Measurements from ENCODE around the gene DYNC1H1. TPM values are rescaled to one million over a fixed set of nuclear protein-coding genes. Genes with fewer than 3 reads are reported as not detected.

DYNC1H1 gene
- total RNA-seq, 1 donor from 2014 or later: 499 TPM

GRCh38 chr14:102096569-102097188, 132.3 kb downstream of the DYNC1H1 start:
- H3K4me3 ChIP-seq: no peak overlapping the region
- H3K27me3 ChIP-seq: no peaks in the 10 kb centered on the region
- intact Hi-C loops (cut with DNase I): loop anchor here (5.0 kb wide), 2 partner anchors 49 to 134 kb away; partner anchors contain the start of gene DYNC1H1
- no peaks in the 10 kb centered on the region for H3K4me1 ChIP-seq
- no peaks in the 10 kb centered on the region for H3K36me3 ChIP-seq
- no peak for TF ChIP-seq POLR2A (IDR thresholded peaks at IDR 0.05)
- TF ChIP-seq POLR2AphosphoS5 (IDR thresholded peaks at IDR 0.05; ENCODE audit: insufficient read depth in 1 of 2, low read depth in 1 of 2): peak in 1 of 2 donors; percentile 62
- TF ChIP-seq CTCF (IDR thresholded peaks at IDR 0.05): peak; percentile 48 to 70 (median 66)
- H3K27ac ChIP-seq: no peak overlapping the region
- H3K9me3 ChIP-seq: no peaks in the 10 kb centered on the region
- DNase-seq (ENCODE audit: extremely low spot score in 2 of 2): no peak

- no peak overlapping the region for H3K27ac ChIP-seq
- H3K4me1 ChIP-seq: no peaks in the 10 kb centered on the region
- TF ChIP-seq POLR2A (IDR thresholded peaks at IDR 0.05) (no peak), CTCF (IDR thresholded peaks at IDR 0.05) (no peak), POLR2AphosphoS5 (IDR thresholded peaks at IDR 0.05; ENCODE audit: insufficient read depth in 1 of 2, low read depth in 1 of 2) (no peak)
- H3K27me3 ChIP-seq: no peaks in the 10 kb centered on the region
- intact Hi-C loops (cut with DNase I): loop anchor here (5.0 kb wide), 2 partner anchors 50 to 135 kb away; partner anchors contain the start of gene DYNC1H1
- H3K36me3 ChIP-seq: no peaks in the 10 kb centered on the region
- H3K4me3 ChIP-seq: no peak overlapping the region
- no peaks in the 10 kb centered on the region for H3K9me3 ChIP-seq
- no peak for DNase-seq (ENCODE audit: extremely low spot score in 2 of 2)
Observed at GRCh38 chr14:102097441-102098135, 133.2 kb downstream of the DYNC1H1 start.

- DNase-seq (ENCODE audit: extremely low spot score in 2 of 2): no peak
- no peaks in the 10 kb centered on the region for H3K9me3 ChIP-seq
- TF ChIP-seq POLR2AphosphoS5 (IDR thresholded peaks at IDR 0.05; ENCODE audit: insufficient read depth in 1 of 2, low read depth in 1 of 2) (no peak), POLR2A (IDR thresholded peaks at IDR 0.05) (no peak), CTCF (IDR thresholded peaks at IDR 0.05) (no peak)
Observed at GRCh38 chr14:102103062-102103695, 138.8 kb downstream of the DYNC1H1 start.

GRCh38 chr14:102105369-102105768, 141.0 kb downstream of the DYNC1H1 start:
- intact Hi-C loops (cut with DNase I): no loop called here
- Histone ChIP-seq H3K4me3 (no peak overlapping the region), H3K4me1 (no peaks in the 10 kb centered on the region), H3K27ac (no peak overlapping the region), H3K27me3 (no peaks in the 10 kb centered on the region), H3K36me3 (no peaks in the 10 kb centered on the region), H3K9me3 (no peaks in the 10 kb centered on the region)
- no peak for DNase-seq (ENCODE audit: extremely low spot score in 2 of 2)
- no peak for TF ChIP-seq POLR2AphosphoS5 (IDR thresholded peaks at IDR 0.05; ENCODE audit: insufficient read depth in 1 of 2, low read depth in 1 of 2)
- no peak for TF ChIP-seq CTCF (IDR thresholded peaks at IDR 0.05)
- TF ChIP-seq POLR2A (IDR thresholded peaks at IDR 0.05): no peak

More at GRCh38 chr14:102103062-102103695, 138.8 kb downstream of the DYNC1H1 start:
- intact Hi-C loops (cut with DNase I): no loop called here
- Histone ChIP-seq H3K4me3 (no peak overlapping the region), H3K27ac (no peak overlapping the region), H3K36me3 (no peaks in the 10 kb centered on the region), H3K4me1 (no peaks in the 10 kb centered on the region), H3K27me3 (no peaks in the 10 kb centered on the region)

Small RNA genes within 50 kb of the gene (small RNA-seq; reads per million reads assigned to genes)
- not detected for gene AL118558.2
- gene RN7SL472P: not detected

Other genes starting within 250 kb of the DYNC1H1 start
- gene PPP2R5C, start 202.9 kb upstream of the DYNC1H1 start, total RNA-seq: 88.1 TPM
- gene HSP90AA1, start 122.5 kb downstream of the DYNC1H1 start, total RNA-seq: 277 TPM
- 24.8 TPM for gene WDR20, start 175.3 kb downstream of the DYNC1H1 start, total RNA-seq